Adrenal gland (tissue), 12 donors: Measurements from ENCODE around the gene BCL6B. TPM values are rescaled to one million over a fixed set of nuclear protein-coding genes. Genes with fewer than 3 reads are reported as not detected.

Experiments
- DNase-seq, 7 donors: peaks; one replicate each; pipeline ENCODE4 v3.0.0-alpha.2; 2019 to 2020
- H3K27ac ChIP-seq, 5 donors: fragments of 200-600 bp; sonication (generic) in 4 of 5; 1 replicate in 3 of 5; 2 replicates in 2 of 5; pipeline versions ENCODE4 v1.5.1 to v1.8.0; 2016 to 2020; ENCODE audit warnings: mild to moderate bottlenecking in 1 of 5
- H3K27me3 ChIP-seq: fragments of 200-600 bp; 2 replicates; pipeline ENCODE4 v1.8.0; 2021
- H3K36me3 ChIP-seq, 2 donors: fragments of 200-600 bp; replicated peaks in 1 of 2; 1 replicate in 1 of 2; 2 replicates in 1 of 2; pipeline versions ENCODE4 v1.5.1 to v1.8.0; 2018 to 2022
- H3K4me1 ChIP-seq, 2 donors: fragments of 200-600 bp; replicated peaks in 1 of 2; 1 replicate in 1 of 2; 2 replicates in 1 of 2; pipeline versions ENCODE4 v1.5.1 to v1.8.0; 2018 to 2021
- H3K4me3 ChIP-seq, 4 donors: fragments of 200-600 bp; sonication (generic) in 3 of 4; one replicate each; pipeline ENCODE4 v1.5.1; 2016 to 2018
- H3K9me3 ChIP-seq, 3 donors: fragments of 200-600 bp; sonication (generic) in 1 of 3; replicated peaks in 1 of 3; 1 replicate in 2 of 3; 2 replicates in 1 of 3; pipeline versions ENCODE4 v1.5.1 to v1.8.0; 2016 to 2021
- CTCF ChIP-seq, 6 experiments: fragments of 450-650 bp in 4 of 6; fragments of 200-600 bp in 2 of 6; sonication (generic) in 1 of 6; IDR thresholded peaks; 1 replicate in 5 of 6; 2 replicates in 1 of 6; pipeline versions ENCODE4 v1.5.1 to v1.8.0; 2016 to 2021; ENCODE audit warnings: antibody characterized with exemption in 6 of 6, mild to moderate bottlenecking in 2 of 6, moderate library complexity in 1 of 6
- POLR2A ChIP-seq, 2 donors: fragments of 450-650 bp; IDR thresholded peaks; one replicate each; pipeline ENCODE4 v1.6.1; 2017; ENCODE audit warnings: antibody characterized with exemption in 2 of 2, mild to moderate bottlenecking in 2 of 2, moderate library complexity in 1 of 2
- WGBS, 4 donors: extraction: QIAGEN DNeasy Blood & Tissue Kit in 2 of 4; methylation state at CpG; one replicate each; pipeline versions ENCODE4 v1.1.5 to v1.1.7; 2013 to 2017; 5-methylcytosine and 5-hydroxymethylcytosine counted together
- intact Hi-C, 2 donors: fragments of 100-400 bp; cut with DNase I; formaldehyde crosslinking; loops; one replicate each; pipeline versions ENCODE4 v1.14.1 to v1.15.0; 2022 to 2023
- polyA plus RNA-seq, 3 donors: library from polyadenylated mRNA; stranded (reverse); fragments of 200-250 nt in 2 of 3; fragments of 350-450 nt in 1 of 3; fragmentation: Illumina TruSeq in 1 of 3; extraction: RNeasy Lipid Tissue Mini Kit (QIAGEN cat#74804) in 1 of 3; gene quantifications; one replicate each; pipeline ENCODE4 v1.2.3, GENCODE V29; 2013 to 2014
- total RNA-seq, 9 donors: library from RNA; depleted of rRNA in 4 of 9; stranded (reverse); fragments of >200 nt in 4 of 9; fragments of 120-200 nt in 1 of 9; fragmentation: NEBNext Ultra II Directional in 1 of 9; extraction: Animal tissue kit (Norgen Biotek cat#: 25700) in 1 of 9; gene quantifications; one replicate each; pipeline versions ENCODE4 v1.1.0 to v1.2.4, GENCODE V29; 2013 to 2023
- donor health status: healthy with polysubstance abuse.
- donor health status: Bipolar disorder and iron deficiency.
- donor health status: DM: yes; HTN: yes; CAD: no.
- donor health status: DM: no; HTN: no; CAD: no.
- donor health status: DM: no; HTN: no; CAD: no.
- donor health status: DM: yes; HTN: yes; CAD: no.

Gene BCL6B
- total and polyA plus RNA-seq, 12 donors, result 2.9 to 17.0 (median 8.8) TPM

GRCh38 chr17:7026471-7027115, 3.7 kb downstream of the BCL6B start:
- Histone ChIP-seq H3K36me3 (no peaks in the 10 kb centered on the region), H3K27ac (no peak overlapping the region), H3K27me3 (no peaks in the 10 kb centered on the region), H3K4me3 (no peak overlapping the region), H3K9me3 (no peaks in the 10 kb centered on the region), H3K4me1 (peaks cover 0 to 10% of the 10 kb centered on the region in 2 donors)
- no peak for DNase-seq
- TF ChIP-seq CTCF (IDR thresholded peaks at IDR 0.05) (no peak), POLR2A (IDR thresholded peaks at IDR 0.05) (no peak)
- intact Hi-C loops, result no loop called here
- WGBS, 4 donors, result 87 to 90% (median 88%) methylated on average over 18 to 29 of the region's 29 CpGs

GRCh38 chr17:7027335-7027734, 4.5 kb downstream of the BCL6B start:
- no peak overlapping the region for H3K4me3 ChIP-seq
- intact Hi-C loops, result no loop called here
- no peaks in the 10 kb centered on the region for H3K36me3 ChIP-seq
- no peak for TF ChIP-seq CTCF (IDR thresholded peaks at IDR 0.05)
- no peak for TF ChIP-seq POLR2A (IDR thresholded peaks at IDR 0.05)
- H3K9me3 ChIP-seq, result no peaks in the 10 kb centered on the region
- WGBS, 4 donors, result 78 to 86% (median 81%) methylated on average over 9 to 13 of the region's 13 CpGs
- H3K27me3 ChIP-seq, result no peaks in the 10 kb centered on the region
- no peak for DNase-seq
- H3K4me1 ChIP-seq, result peaks cover 0 to 3% of the 10 kb centered on the region in 2 donors
- H3K27ac ChIP-seq, result no peak overlapping the region

- Histone ChIP-seq H3K4me3 (no peak overlapping the region), H3K9me3 (no peaks in the 10 kb centered on the region), H3K27ac (peak overlapping the region in 1 of 5 donors; percentile 22), H3K36me3 (no peaks in the 10 kb centered on the region), H3K4me1 (no peaks in the 10 kb centered on the region), H3K27me3 (no peaks in the 10 kb centered on the region)
- TF ChIP-seq POLR2A (IDR thresholded peaks at IDR 0.05), result no peak
- no peak for TF ChIP-seq CTCF (IDR thresholded peaks at IDR 0.05)
- intact Hi-C loops, result no loop called here
- no peak for DNase-seq
- 75 to 90% (median 81%) methylated on average over 3 of the region's 3 CpGs for WGBS, 4 donors
Observed at GRCh38 chr17:7029096-7029495, 6.2 kb downstream of the BCL6B start.

- H3K27ac ChIP-seq, result peak overlapping the region in 1 of 5 donors; percentile 54
- H3K27me3 ChIP-seq, result no peaks in the 10 kb centered on the region
- peak in 1 of 7 donors; percentile 24 for DNase-seq
Observed at GRCh38 chr17:7029659-7030058, 6.8 kb downstream of the BCL6B start.

More at GRCh38 chr17:7029659-7030058, 6.8 kb downstream of the BCL6B start:
- Histone ChIP-seq H3K9me3 (no peaks in the 10 kb centered on the region), H3K36me3 (no peaks in the 10 kb centered on the region), H3K4me3 (no peak overlapping the region), H3K4me1 (no peaks in the 10 kb centered on the region)
- TF ChIP-seq CTCF (IDR thresholded peaks at IDR 0.05), result no peak
- WGBS, 4 donors, result 63 to 78% (median 73%) methylated on average over 8 of the region's 8 CpGs
- intact Hi-C loops, result no loop called here
